PFSK-1 (cell line): Measurements from ENCODE around the gene TUBB6.

Experiments used
- FOXP2 ChIP-seq: optimal IDR thresholded peaks from 2 replicates; pipeline ENCODE3; 2011; ENCODE audit warnings: borderline replicate concordance, control low read depth, inconsistent platforms; ENCODE audit not compliant: insufficient read depth; ENCODE audit errors: extremely low read length, extremely low read depth
- POLR2AphosphoS5 ChIP-seq: IDR thresholded peaks from 2 replicates; pipeline ENCODE4 v1.6.1; 2012; ENCODE audit warnings: low read depth, mild to moderate bottlenecking, control low read depth, low read length, moderate library complexity
- SIN3A ChIP-seq: IDR thresholded peaks from 2 replicates; pipeline ENCODE4 v1.6.1; 2012; ENCODE audit warnings: mild to moderate bottlenecking, low read length, moderate library complexity, borderline replicate concordance; ENCODE audit not compliant: insufficient read depth
- TAF1 ChIP-seq: IDR thresholded peaks from 2 replicates; pipeline ENCODE4 v1.6.1; 2012; ENCODE audit warnings: low read length, control low read depth, borderline replicate concordance; ENCODE audit not compliant: insufficient read depth
- TF ChIP-seq, protein P1 (sequence below), 2 experiments: IDR thresholded peaks; 2 replicates each; pipeline versions ENCODE4 v1.6.1 to v1.8.0; 2011 to 2012; ENCODE audit warnings: low read depth in 2 of 2, low read length in 2 of 2, control low read depth in 1 of 2, inconsistent platforms in 1 of 2, mild to moderate bottlenecking in 1 of 2, moderate library complexity in 1 of 2; ENCODE audit not compliant: insufficient read depth in 1 of 2

The TUBB6 gene

GRCh38 chr18:12373116-12373770, 65.2 kb downstream of the TUBB6 start:
- TF ChIP-seq POLR2AphosphoS5 (no peak), TAF1 (no peak), SIN3A (no peak), FOXP2 (no peak)
- TF ChIP-seq, protein P1, sequence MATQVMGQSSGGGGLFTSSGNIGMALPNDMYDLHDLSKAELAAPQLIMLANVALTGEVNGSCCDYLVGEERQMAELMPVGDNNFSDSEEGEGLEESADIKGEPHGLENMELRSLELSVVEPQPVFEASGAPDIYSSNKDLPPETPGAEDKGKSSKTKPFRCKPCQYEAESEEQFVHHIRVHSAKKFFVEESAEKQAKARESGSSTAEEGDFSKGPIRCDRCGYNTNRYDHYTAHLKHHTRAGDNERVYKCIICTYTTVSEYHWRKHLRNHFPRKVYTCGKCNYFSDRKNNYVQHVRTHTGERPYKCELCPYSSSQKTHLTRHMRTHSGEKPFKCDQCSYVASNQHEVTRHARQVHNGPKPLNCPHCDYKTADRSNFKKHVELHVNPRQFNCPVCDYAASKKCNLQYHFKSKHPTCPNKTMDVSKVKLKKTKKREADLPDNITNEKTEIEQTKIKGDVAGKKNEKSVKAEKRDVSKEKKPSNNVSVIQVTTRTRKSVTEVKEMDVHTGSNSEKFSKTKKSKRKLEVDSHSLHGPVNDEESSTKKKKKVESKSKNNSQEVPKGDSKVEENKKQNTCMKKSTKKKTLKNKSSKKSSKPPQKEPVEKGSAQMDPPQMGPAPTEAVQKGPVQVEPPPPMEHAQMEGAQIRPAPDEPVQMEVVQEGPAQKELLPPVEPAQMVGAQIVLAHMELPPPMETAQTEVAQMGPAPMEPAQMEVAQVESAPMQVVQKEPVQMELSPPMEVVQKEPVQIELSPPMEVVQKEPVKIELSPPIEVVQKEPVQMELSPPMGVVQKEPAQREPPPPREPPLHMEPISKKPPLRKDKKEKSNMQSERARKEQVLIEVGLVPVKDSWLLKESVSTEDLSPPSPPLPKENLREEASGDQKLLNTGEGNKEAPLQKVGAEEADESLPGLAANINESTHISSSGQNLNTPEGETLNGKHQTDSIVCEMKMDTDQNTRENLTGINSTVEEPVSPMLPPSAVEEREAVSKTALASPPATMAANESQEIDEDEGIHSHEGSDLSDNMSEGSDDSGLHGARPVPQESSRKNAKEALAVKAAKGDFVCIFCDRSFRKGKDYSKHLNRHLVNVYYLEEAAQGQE (IDR thresholded peaks at IDR 0.05; ENCODE audit: insufficient read depth in 1 of 2, low read depth in 2 of 2, low read length in 2 of 2), result no peak

DNA sequence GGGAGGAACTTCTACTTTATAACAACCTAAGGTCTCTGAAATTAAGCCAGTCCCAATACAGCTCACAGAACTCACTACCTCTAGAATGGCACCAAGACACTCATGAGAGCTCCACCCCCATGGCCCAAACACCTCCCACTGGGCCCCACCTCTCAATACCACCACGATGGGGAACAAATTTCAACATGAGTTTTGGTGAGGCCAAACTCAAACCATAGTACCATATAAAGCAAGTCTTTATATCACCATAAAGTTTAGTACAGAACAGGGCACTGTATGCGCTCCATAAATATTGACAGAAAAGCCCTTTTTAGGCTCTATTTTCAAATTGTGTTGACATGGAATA, 65.7 kb downstream of the TUBB6 start:
- no peak for TF ChIP-seq SIN3A
- no peak for TF ChIP-seq FOXP2
- TF ChIP-seq, protein P1 (IDR thresholded peaks at IDR 0.05; ENCODE audit: insufficient read depth in 1 of 2, low read depth in 2 of 2, low read length in 2 of 2), result no peak
- no peak for TF ChIP-seq POLR2AphosphoS5
- no peak for TF ChIP-seq TAF1

- TF ChIP-seq FOXP2 (no peak), POLR2AphosphoS5 (no peak), TAF1 (no peak), SIN3A (no peak)
- TF ChIP-seq, protein P1 (IDR thresholded peaks at IDR 0.05; ENCODE audit: insufficient read depth in 1 of 2, low read depth in 2 of 2, low read length in 2 of 2), result no peak
These were observed 66.4 kb downstream of the TUBB6 start for GRCh38 chr18:12374401-12374800.
